ENCODE measurements around the gene FHOD1. TPM values are rescaled to one million over a fixed set of nuclear protein-coding genes. Genes with fewer than 3 reads are reported as not detected.
A peak's percentile ranks its signal among the peaks of the same experiment; 100 is the strongest.

The FHOD1 gene
- total and polyA plus RNA-seq, 2 of the 4 experiments (the other 2 are of a cell fraction) = 13.8 to 64.0 TPM

DNA sequence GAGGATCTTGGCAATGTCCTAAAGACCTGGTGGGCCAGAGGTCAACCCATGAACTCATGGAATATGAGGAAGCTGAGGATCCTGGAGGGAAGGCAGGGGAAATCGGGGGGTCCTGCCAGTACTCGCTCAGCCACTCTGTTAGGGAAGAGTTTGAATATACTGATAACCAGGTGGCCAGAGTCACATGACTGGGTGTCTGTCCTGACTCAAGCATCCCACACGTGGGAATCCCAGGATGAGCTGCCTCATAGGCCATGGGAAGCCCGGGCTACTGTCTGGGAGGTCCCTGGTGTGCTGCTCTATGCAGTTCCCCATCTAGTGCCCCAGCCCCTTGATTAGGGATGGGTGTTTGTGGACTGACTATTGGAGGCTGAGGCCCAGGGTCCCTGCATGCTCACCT lies 59.0 kb downstream of the FHOD1 start:
- ATAC-seq (ENCODE audit: low read depth) (no peak), DNase-seq (no peak)
- Histone ChIP-seq H3K23ac (ENCODE audit: low read depth, low read length) (no peak overlapping the region), H2AK9ac (replicated peaks; ENCODE audit: low read depth, low read length, poor library complexity) (no peak overlapping the region), H2AK5ac (ENCODE audit: low read depth, low read length) (no peak overlapping the region), H3K79me1 (ENCODE audit: low read depth in 1 of 2, low read length in 2 of 2) (peaks cover 10 to 19% of the 10 kb centered on the region in 2 experiments; a peak in 3 of 4 replicates), H3K4ac (ENCODE audit: low read depth, low read length) (no peak overlapping the region), H3K14ac (replicated peaks; ENCODE audit: low read depth, low read length) (no peak overlapping the region), H3K56ac (ENCODE audit: extremely low read depth, insufficient read depth, low read length) (no peak overlapping the region), H3K27me3 (ENCODE audit: control insufficient read depth, insufficient read depth, low read length) (no peaks in the 10 kb centered on the region), H3K9me3 (ENCODE audit: control insufficient read depth, insufficient read depth, low read length) (no peaks in the 10 kb centered on the region), H3K18ac (ENCODE audit: low read depth, low read length) (no peak overlapping the region), H2BK20ac (ENCODE audit: low read depth, low read length) (no peak overlapping the region), H2BK15ac (ENCODE audit: low read depth, low read length) (no peak overlapping the region), H3K27ac (ENCODE audit: insufficient read depth, low read length) (no peak overlapping the region), H2BK120ac (ENCODE audit: low read depth, low read length) (no peak overlapping the region), H4K8ac (ENCODE audit: low read depth in 2 of 2, low read length in 2 of 2) (no peak overlapping the region), H3K4me2 (ENCODE audit: low read depth, low read length) (no peak overlapping the region), H2BK5ac (ENCODE audit: low read depth, low read length, poor library complexity, severe bottlenecking) (no peak overlapping the region), H4K20me1 (ENCODE audit: insufficient read depth, low read length) (peaks cover 16% of the 10 kb centered on the region), H3K4me1 (ENCODE audit: control insufficient read depth, insufficient read depth, low read length) (peaks cover 19% of the 10 kb centered on the region), H4K91ac (ENCODE audit: insufficient read depth, low read depth, low read length) (no peak overlapping the region), H2AFZ (replicated peaks; ENCODE audit: low read length, poor library complexity) (no peak overlapping the region), H4K5ac (ENCODE audit: low read depth, low read length) (no peak overlapping the region), H3K9ac (ENCODE audit: low read depth, low read length) (no peak overlapping the region), H3K36me3 (ENCODE audit: control insufficient read depth, insufficient read depth, low read length) (peaks cover 2% of the 10 kb centered on the region; the same call in 1 of the 2 replicates), H3K4me3 (ENCODE audit: insufficient read depth, low read depth, low read length) (no peak overlapping the region), H3K9me1 (ENCODE audit: insufficient read depth, low read length) (peaks cover 22% of the 10 kb centered on the region)
- WGBS, 2 experiments (ENCODE audit: extremely low coverage in 2 of 2, insufficient read length in 1 of 2) = 83% methylated on average over 2 of the region's 4 CpGs; no CpG with 5 or more reads in 1 of the 2 experiments
- TF ChIP-seq RCOR1 (IDR thresholded peaks at IDR 0.05; ENCODE audit: insufficient replicate concordance, low read length) (no peak), USF2 (IDR thresholded peaks at IDR 0.05; ENCODE audit: low read depth, low read length) (0 out of 2 replicates have a peak, but pooled peaks have one; percentile 20)
- no TSS peak for BruUV-seq (replicated peaks)
- intact Hi-C loops (cut with micrococcal nuclease) = loop anchor here (10.0 kb wide), 1 partner anchor 174 kb away; no protein-coding TSS in a partner anchor
- in situ Hi-C loops (cut with MboI; ENCODE audit: low sequenced_read_pairs) = no loop called here
- ChIA-PET CTCF (no interaction called here), POLR2A (ENCODE audit: unreplicated experiment) (no interaction called here)
- dilution Hi-C loops (cut with HindIII; ENCODE audit: low sequenced_read_pairs, unreplicated experiment) = no loop called here
